ENCODE measurements around the gene CYP4X1.
A peak's percentile ranks its signal among the peaks of the same experiment; 100 is the strongest.
"Not testable (repeated sequence)": the region's sequence is repeated elsewhere in the genome, so short reads cannot be mapped to it uniquely, and the experiment has no call there.

Gene CYP4X1

GRCh38 chr1:47023268-47024140 is at the start of gene CYP4X1:
CYP4X1 (plus strand) TSS chr1:47023669; CDS start chr1:47023818, 149 bp downstream.
- DNase-seq (ENCODE audit: low read depth), result peak; percentile 60
- peak within 1 kb of the TSS; percentile 59 for H3K4me3 ChIP-seq (ENCODE audit: low read depth, low read length)

GRCh38 chr1:46983166-46983829 is 40.2 kb upstream of the CYP4X1 start:
- DNase-seq (ENCODE audit: low read depth), result no peak
- TF ChIP-seq CTCF (conservative IDR thresholded peaks at IDR 0.05; ENCODE audit: low read depth, low read length), result no peak
- H3K4me3 ChIP-seq (ENCODE audit: low read depth, low read length), result no peak overlapping the region

More at GRCh38 chr1:47023268-47024140, at the start of gene CYP4X1:
- no peak for TF ChIP-seq CTCF (conservative IDR thresholded peaks at IDR 0.05; ENCODE audit: low read depth, low read length)

GRCh38 chr1:46983830-46984586 is 39.5 kb upstream of the CYP4X1 start:
- no peak for TF ChIP-seq CTCF (conservative IDR thresholded peaks at IDR 0.05; ENCODE audit: low read depth, low read length)
- no peak overlapping the region for H3K4me3 ChIP-seq (ENCODE audit: low read depth, low read length)
- peak; percentile 49 for DNase-seq (ENCODE audit: low read depth)

- not testable (repeated sequence) for DNase-seq (ENCODE audit: low read depth); H3K4me3 ChIP-seq (ENCODE audit: low read depth, low read length)
Measured at GRCh38 chr1:46990541-46990940, 32.9 kb upstream of the CYP4X1 start.

- peak; percentile 35 for TF ChIP-seq CTCF (conservative IDR thresholded peaks at IDR 0.05; ENCODE audit: low read depth, low read length)
- DNase-seq (ENCODE audit: low read depth), result peak; percentile 41
- H3K4me3 ChIP-seq (ENCODE audit: low read depth, low read length), result no peak overlapping the region
Measured at GRCh38 chr1:46991083-46991923, 32.2 kb upstream of the CYP4X1 start.

GRCh38 chr1:46996659-46997281 is 26.7 kb upstream of the CYP4X1 start:
- DNase-seq (ENCODE audit: low read depth), result no peak
- no peak for TF ChIP-seq CTCF (conservative IDR thresholded peaks at IDR 0.05; ENCODE audit: low read depth, low read length)

More at GRCh38 chr1:46996659-46997281, 26.7 kb upstream of the CYP4X1 start:
- H3K4me3 ChIP-seq (ENCODE audit: low read depth, low read length), result no peak overlapping the region
